Skeletal muscle satellite cell (primary cell): Measurements from ENCODE around the gene EPS15. TPM values are rescaled to one million over a fixed set of nuclear protein-coding genes. Genes with fewer than 3 reads are reported as not detected.
"Not testable (repeated sequence)": the region's sequence is repeated elsewhere in the genome, so short reads cannot be mapped to it uniquely, and the experiment has no call there.

Experiments
- H3K27me3 ChIP-seq: 2 replicates; pipeline ENCODE4 v1.7.0; 2013; ENCODE audit warnings: low read length; ENCODE audit not compliant: control insufficient read depth, insufficient read depth
- H3K36me3 ChIP-seq: 2 replicates; pipeline ENCODE4 v1.7.0; 2013; ENCODE audit warnings: mild to moderate bottlenecking, control low read depth, low read length; ENCODE audit not compliant: insufficient read depth
- H3K4me1 ChIP-seq: 2 replicates; pipeline ENCODE4 v1.7.0; 2013; ENCODE audit warnings: low read length; ENCODE audit not compliant: control insufficient read depth, insufficient read depth
- H3K4me2 ChIP-seq: 2 replicates; pipeline ENCODE4 v1.7.0; 2013; ENCODE audit warnings: mild to moderate bottlenecking, low read length
- H3K4me3 ChIP-seq: 2 replicates; pipeline ENCODE4 v1.7.0; 2013; ENCODE audit warnings: low read length
- H3K9ac ChIP-seq: 2 replicates; pipeline ENCODE4 v1.7.0; 2013; ENCODE audit warnings: mild to moderate bottlenecking, low read depth, low read length, moderate library complexity
- H3K9me3 ChIP-seq: replicated peaks from 2 replicates; pipeline ENCODE4 v1.7.0; 2013; ENCODE audit warnings: mild to moderate bottlenecking, control low read depth, low read length
- total RNA-seq: library from RNA; depleted of rRNA; stranded (reverse); fragments of >200 nt; gene quantifications from 2 replicates; pipeline ENCODE4 v1.2.3, GENCODE V29; 2012; rRNA removed

Gene EPS15
- 43.9 and 59.3 TPM in 2 replicates for total RNA-seq

DNA sequence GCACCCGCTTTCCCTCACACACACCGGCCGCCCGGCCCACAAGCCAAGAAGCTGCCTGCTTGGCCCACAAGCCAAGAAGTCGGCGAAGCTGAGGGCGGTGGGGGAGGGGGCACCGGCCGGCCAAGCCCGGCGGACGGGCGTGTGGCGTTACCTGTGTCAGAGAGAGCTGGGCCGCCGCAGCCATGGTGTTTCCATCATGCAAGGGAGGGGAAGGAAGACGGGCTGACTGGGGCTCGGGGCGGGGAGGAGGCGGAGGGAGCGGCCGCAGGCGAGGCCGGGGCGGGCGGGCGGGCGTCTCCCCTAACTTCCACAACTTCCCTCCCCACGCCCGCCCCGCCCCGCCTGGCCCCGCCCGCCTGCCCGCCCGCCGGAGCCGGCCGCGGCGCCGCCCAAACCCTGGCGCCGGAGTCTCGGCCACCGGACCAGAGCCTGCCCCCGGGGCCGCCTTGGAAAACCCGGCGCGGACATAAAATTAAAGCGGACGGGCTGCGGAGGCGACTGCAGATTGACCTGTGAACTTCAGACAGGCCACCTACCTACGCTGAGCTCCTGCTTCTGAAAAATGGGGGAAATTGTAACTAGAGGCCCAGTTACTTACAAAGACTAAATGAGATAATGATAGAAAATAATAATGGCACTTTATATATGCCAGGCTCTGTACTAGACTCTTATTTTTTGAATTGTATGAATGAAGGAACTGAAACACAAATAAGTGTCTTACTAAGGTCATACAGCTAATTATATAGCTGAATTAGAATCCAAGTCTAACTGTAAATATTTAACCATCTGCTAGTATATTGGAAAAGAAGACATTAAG lies at the start of gene EPS15:
TSS of gene EPS15 (minus strand) at position 219 of the 817 bp plus-strand sequence. CDS start at position 184, 35 bp downstream.
- H3K4me2 ChIP-seq: peak within 1 kb of the TSS; percentile 96
- peaks cover 31% of the 10 kb centered on the region for H3K4me1 ChIP-seq
- H3K36me3 ChIP-seq: no peaks in the 10 kb centered on the region
- peak within 1 kb of the TSS; percentile 95 for H3K4me3 ChIP-seq
- peak within 1 kb of the TSS; percentile 93 for H3K9ac ChIP-seq
- H3K27me3 ChIP-seq: no peaks in the 10 kb centered on the region
- no peaks in the 10 kb centered on the region for H3K9me3 ChIP-seq

DNA sequence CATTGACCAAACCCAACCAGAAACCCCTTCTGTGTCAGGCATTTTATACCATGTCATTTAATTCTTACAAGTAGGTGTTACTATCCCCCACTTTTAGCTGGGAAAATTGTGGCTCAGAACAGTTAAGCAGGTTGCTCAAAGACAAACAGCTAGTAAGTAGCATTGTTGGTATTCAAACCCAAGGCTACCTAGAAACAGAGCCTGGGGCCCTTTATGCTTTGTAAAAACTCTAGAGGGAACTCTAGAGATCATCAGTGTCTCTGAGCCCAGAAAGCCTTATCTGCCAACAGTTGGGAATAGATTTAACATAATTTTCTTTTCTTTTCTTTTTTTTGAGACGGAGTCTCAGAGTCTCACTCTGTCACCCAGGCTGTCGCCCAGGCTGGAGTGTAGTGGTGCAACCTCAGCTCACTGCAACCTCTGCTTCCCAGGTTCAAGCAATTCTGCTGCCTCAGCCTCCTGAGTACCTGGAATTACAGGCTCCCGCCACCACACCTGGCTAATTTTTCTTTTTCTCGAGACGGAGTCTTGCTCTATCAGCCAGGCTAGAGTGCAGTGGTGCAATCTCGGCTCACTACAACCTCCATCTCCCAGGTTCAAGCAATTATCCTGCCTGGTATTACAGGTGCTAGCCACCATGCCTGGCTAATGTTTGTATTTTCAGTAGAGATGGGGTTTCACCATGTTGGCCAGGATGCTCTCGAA lies 49.3 kb upstream of the EPS15 start:
- no peak overlapping the region for H3K4me3 ChIP-seq
- peak overlapping the region; percentile 31 for H3K9ac ChIP-seq
- H3K36me3 ChIP-seq: no peaks in the 10 kb centered on the region
- H3K4me1 ChIP-seq: peaks cover 39% of the 10 kb centered on the region
- H3K27me3 ChIP-seq: no peaks in the 10 kb centered on the region
- H3K4me2 ChIP-seq: peak overlapping the region; percentile 49
- H3K9me3 ChIP-seq: no peaks in the 10 kb centered on the region

DNA sequence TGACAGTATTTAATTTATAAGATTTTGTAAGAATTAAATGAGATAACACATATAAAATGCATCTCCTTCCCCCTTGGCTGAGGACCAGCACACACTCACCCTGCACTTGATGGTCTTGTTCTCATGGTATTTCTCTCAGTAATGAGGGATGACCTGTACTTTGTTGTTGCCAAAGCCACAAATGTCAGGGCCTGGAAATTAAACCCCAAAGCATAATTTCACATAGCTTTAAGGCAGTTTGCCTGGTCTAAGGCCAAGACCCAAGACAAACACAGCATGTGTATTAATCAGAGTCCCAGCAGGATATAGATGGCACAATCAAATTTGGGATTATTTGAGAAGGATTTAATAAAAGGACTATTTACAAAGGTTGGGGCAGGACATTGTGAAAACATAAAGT lies 48.6 kb upstream of the EPS15 start:
- H3K4me2 ChIP-seq: peak overlapping the region; percentile 49
- H3K27me3 ChIP-seq: no peaks in the 10 kb centered on the region
- no peak overlapping the region for H3K9ac ChIP-seq
- no peaks in the 10 kb centered on the region for H3K9me3 ChIP-seq
- no peaks in the 10 kb centered on the region for H3K36me3 ChIP-seq
- H3K4me1 ChIP-seq: peaks cover 39% of the 10 kb centered on the region
- H3K4me3 ChIP-seq: no peak overlapping the region

DNA sequence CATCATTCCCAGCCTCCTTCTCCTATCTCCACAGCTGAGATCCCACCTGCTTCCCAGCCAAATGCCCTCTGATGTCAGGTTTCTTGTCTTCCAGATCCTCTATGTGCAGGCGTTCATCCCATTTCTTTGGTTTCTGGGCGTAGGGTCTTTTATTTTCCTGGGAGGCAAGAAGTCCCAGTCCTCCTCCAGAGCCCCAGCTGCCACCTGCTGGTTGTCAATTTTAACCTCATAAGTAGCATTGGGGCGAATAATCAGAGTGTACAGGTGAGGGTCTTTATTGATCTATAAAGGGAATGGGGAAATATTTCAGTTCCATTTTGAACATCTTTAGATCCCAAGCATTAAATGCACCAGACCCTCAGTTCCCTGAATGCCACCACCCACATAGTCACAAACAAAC lies 47.2 kb upstream of the EPS15 start:
- H3K4me2 ChIP-seq: no peak overlapping the region
- peaks cover 39% of the 10 kb centered on the region for H3K4me1 ChIP-seq
- H3K9me3 ChIP-seq: no peaks in the 10 kb centered on the region
- H3K27me3 ChIP-seq: no peaks in the 10 kb centered on the region
- H3K9ac ChIP-seq: no peak overlapping the region
- H3K36me3 ChIP-seq: no peaks in the 10 kb centered on the region
- no peak overlapping the region for H3K4me3 ChIP-seq

DNA sequence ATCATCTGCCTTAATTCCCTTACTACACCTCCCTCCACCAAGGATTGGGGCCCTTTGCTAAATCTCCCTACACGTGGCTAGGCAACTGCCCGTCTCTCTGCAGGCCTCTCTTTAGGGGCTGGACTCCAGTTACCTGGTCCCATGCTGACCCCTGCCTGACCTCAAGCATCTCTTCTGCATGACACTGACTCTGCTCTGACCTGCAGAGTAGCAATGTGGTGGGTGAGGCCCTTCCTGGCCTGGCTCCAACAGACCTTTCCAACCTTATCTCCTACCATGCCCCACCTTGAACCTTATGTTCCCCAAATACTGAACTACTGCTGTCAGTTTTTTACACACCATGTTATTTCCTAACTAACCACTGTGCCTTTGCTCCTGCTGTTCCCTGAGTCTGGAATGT lies 45.9 kb upstream of the EPS15 start:
- Histone ChIP-seq H3K36me3 (no peaks in the 10 kb centered on the region), H3K4me3 (no peak overlapping the region), H3K4me2 (no peak overlapping the region), H3K9ac (no peak overlapping the region), H3K4me1 (peaks cover 34% of the 10 kb centered on the region), H3K9me3 (no peaks in the 10 kb centered on the region), H3K27me3 (no peaks in the 10 kb centered on the region)

DNA sequence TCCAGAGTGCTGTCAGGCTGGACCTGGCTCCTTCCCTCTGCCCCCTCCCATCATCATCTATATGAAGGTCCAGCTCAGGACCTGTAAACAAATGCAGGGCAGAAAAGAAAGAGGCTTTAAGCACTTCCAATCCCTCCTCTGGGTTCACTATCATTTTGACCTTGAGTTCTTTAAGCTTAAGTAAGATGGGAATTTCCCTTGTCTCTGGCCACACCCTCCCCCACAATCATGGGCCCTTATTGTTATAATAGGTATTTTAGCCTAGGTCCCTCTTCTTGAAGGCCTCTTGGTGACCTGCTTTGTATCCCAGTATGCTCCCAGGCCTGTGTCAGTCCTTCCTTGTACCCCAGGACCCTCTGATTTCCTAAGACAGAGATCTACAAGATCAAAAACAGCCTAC lies 45.1 kb upstream of the EPS15 start:
- no peaks in the 10 kb centered on the region for H3K27me3 ChIP-seq
- no peak overlapping the region for H3K9ac ChIP-seq
- no peaks in the 10 kb centered on the region for H3K36me3 ChIP-seq
- no peak overlapping the region for H3K4me2 ChIP-seq
- no peak overlapping the region for H3K4me3 ChIP-seq
- H3K9me3 ChIP-seq: no peaks in the 10 kb centered on the region
- peaks cover 32% of the 10 kb centered on the region for H3K4me1 ChIP-seq

DNA sequence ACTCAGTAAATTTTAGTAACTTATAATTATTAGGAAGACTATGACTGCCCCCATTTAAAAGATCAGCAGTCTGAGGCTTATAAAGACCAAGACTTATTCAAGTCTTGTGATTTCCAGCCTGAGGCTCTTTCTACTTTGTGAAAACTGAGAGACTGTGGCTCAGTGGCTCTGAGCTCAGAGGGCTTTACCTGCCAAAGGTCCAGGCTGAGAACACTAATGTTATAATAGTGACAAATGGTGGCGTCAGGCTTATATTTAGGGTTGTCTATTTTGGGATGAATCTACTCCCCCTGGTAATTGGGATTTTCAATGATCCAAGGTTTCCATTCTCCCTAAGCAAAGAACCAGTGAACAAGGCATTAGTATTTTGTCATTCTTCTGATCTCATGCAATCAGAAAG lies 42.6 kb upstream of the EPS15 start:
- Histone ChIP-seq H3K36me3 (no peaks in the 10 kb centered on the region), H3K4me2 (no peak overlapping the region), H3K27me3 (no peaks in the 10 kb centered on the region), H3K4me1 (peaks cover 28% of the 10 kb centered on the region), H3K4me3 (no peak overlapping the region), H3K9me3 (no peaks in the 10 kb centered on the region), H3K9ac (no peak overlapping the region)

DNA sequence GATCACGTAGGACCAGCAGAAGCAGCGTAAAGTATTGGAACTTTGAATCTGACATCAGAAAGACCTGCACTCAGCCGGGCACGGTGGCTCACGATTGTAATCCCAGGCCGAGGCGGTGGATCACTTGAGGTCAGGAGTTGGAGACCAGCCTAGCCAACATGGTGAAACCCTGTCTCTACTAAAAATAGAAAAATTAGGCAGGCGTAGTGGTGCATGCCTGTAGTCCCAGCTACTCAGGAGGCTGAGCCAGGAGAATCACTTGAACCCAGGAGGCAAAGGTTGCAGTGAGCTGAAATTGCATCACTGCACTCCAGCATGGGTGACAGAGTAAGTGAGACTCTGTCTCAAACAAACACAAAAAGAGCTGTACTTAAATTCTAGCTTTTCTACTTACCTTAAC lies 41.8 kb upstream of the EPS15 start:
- H3K4me1 ChIP-seq: peaks cover 32% of the 10 kb centered on the region
- not testable (repeated sequence) for H3K36me3 ChIP-seq, H3K27me3 ChIP-seq, H3K9me3 ChIP-seq, H3K9ac ChIP-seq, H3K4me3 ChIP-seq, H3K4me2 ChIP-seq

DNA sequence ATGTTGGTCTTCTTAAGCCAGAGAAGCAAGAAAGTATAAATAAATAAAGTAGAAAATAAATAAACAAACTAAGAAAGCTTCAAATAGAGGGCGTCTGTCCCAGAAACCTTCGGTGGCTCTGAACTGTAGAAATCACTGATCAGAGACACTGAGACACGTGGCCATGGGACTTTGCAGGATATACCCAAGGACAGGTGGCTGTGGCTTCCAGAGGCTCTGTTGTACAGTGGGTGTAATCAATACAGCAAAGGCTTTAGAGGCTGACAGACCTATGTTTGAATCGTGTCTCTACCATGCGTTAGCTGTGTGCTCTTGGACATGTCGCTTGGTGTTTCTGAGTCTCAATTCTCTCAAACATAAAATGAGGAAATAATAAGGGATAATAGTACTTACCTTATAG lies 41.0 kb upstream of the EPS15 start:
- H3K4me1 ChIP-seq: peaks cover 33% of the 10 kb centered on the region
- H3K9me3 ChIP-seq: no peaks in the 10 kb centered on the region
- no peak overlapping the region for H3K4me2 ChIP-seq
- H3K36me3 ChIP-seq: no peaks in the 10 kb centered on the region
- no peaks in the 10 kb centered on the region for H3K27me3 ChIP-seq
- no peak overlapping the region for H3K4me3 ChIP-seq
- no peak overlapping the region for H3K9ac ChIP-seq

DNA sequence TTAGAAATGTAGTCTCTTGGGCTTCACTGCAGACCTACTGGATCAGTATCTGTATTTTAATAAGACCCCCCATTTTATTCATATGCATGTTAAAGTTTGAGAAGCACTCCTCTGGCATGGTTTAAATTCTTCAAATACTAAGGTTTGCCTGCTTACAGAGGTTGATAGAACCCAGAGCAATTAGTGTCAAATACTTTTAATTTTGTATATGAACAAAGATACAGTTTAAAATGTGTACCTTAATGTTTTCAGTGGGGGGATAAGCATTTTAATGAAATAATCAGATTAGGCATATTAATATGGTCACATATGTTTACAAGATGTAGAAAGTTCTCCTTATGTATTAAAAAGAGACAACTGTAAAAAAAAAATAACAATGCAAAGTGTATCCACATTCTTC lies 40.4 kb upstream of the EPS15 start:
- Histone ChIP-seq H3K9me3 (no peaks in the 10 kb centered on the region), H3K4me2 (peak overlapping the region; percentile 75), H3K4me1 (peaks cover 33% of the 10 kb centered on the region), H3K27me3 (no peaks in the 10 kb centered on the region), H3K4me3 (no peak overlapping the region), H3K36me3 (no peaks in the 10 kb centered on the region), H3K9ac (no peak overlapping the region)

DNA sequence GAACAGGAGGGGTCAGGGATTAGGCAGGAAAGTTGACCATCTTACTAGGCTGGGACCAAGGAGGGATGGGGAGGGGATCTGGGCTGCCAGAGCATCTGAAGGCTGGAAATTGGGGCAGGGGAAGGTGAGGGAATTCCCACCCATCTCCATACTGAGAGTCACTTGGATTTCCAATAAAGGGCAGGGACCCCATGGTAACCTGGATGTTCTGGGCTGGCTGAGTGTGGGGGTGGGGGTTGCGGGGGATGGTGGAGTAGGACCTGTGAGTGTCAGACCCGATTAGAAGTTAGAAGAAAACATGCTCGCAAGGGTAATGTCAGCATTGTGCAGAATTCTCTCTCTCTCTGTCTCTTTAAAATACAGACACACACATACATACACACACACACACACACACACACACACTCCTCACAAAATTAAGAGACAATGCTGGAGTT lies 40.0 kb upstream of the EPS15 start:
- no peaks in the 10 kb centered on the region for H3K36me3 ChIP-seq

More for the DNA sequence above, 40.0 kb upstream of the EPS15 start:
- H3K4me2 ChIP-seq: peak overlapping the region; percentile 75
- peak overlapping the region; percentile 40 for H3K4me3 ChIP-seq
- H3K9me3 ChIP-seq: no peaks in the 10 kb centered on the region
- H3K9ac ChIP-seq: peak overlapping the region; percentile 62
- peaks cover 30% of the 10 kb centered on the region for H3K4me1 ChIP-seq
- no peaks in the 10 kb centered on the region for H3K27me3 ChIP-seq
